Measurements from ENCODE around the gene BCKDK. TPM values are rescaled to one million over a fixed set of nuclear protein-coding genes. Genes with fewer than 3 reads are reported as not detected.

BCKDK gene
- total and polyA plus RNA-seq, 2 of the 13 experiments (the other 11 are each of a cell fraction or from before 2014, with no cell fraction given): 24.9 to 42.6 TPM

DNA sequence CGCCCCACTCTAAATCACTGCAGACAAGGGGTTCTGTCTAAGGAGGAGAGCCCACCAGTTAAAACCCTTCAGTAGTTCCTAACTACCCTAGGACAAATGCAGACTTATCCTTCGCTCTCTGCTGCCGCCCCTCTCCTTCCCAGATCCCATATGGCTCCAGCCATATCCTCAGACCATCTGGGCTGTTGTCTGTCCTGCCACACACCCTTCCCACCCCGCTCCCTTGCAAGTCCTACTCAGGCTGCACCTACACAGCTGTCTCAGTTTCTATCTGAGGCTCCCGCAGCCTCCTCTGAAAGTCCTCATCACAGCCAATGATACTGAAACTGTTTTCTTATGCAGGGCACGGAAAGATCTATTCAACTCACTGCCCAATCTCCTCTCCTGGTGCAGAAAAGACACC lies 720 bp upstream of the BCKDK start:
- H3K4me2 ChIP-seq (ENCODE audit: low read depth, low read length): peak overlapping the region; percentile 94
- H2AFZ ChIP-seq (ENCODE audit: low read length): peak overlapping the region; percentile 24
- H3K27ac ChIP-seq (ENCODE audit: extremely low read length, insufficient read depth, low read length): peak overlapping the region; percentile 41
- ChIA-PET CTCF (ENCODE audit: low intra/inter-chr PET ratio, low total read pairs) (no interaction called here), POLR2A (interaction anchor here (1.3 to 3.7 kb wide), 2 partner anchors 10 to 35 kb away, joined by 4 to 17 read pairs; partner anchors contain the start of gene KAT8)
- peaks cover 35% of the 10 kb centered on the region for H3K4me1 ChIP-seq (ENCODE audit: insufficient read depth, low read length)
- BruUV-seq (replicated peaks): no TSS peak
- DNase-seq (ENCODE audit: low spot score) (no peak), ATAC-seq (peak; percentile 19), FAIRE-seq (no peak)
- H3K36me3 ChIP-seq (replicated peaks in 1 of 2; ENCODE audit: control insufficient read depth in 1 of 2, insufficient read depth in 2 of 2, low read length in 2 of 2): peaks cover 18 to 30% of the 10 kb centered on the region in 2 experiments
- no peaks in the 10 kb centered on the region for H3K27me3 ChIP-seq (ENCODE audit: control insufficient read depth in 1 of 2, insufficient read depth in 2 of 2, low read length in 2 of 2)
- H3K79me2 ChIP-seq (ENCODE audit: insufficient read depth, low read length): peaks cover 12% of the 10 kb centered on the region
- H4K20me1 ChIP-seq (ENCODE audit: insufficient read depth, low read length): no peaks in the 10 kb centered on the region
- in situ Hi-C loops (cut with HindIII; ENCODE audit: extremely low pct_ligation_motif_present, low pct_unique_long_range_greater_than_20kb): no loop called here
- H3K9ac ChIP-seq (ENCODE audit: insufficient read depth, low read depth, low read length): peak overlapping the region; percentile 90
- no peaks in the 10 kb centered on the region for H3K9me3 ChIP-seq (ENCODE audit: low read length)
- 46% methylated on average over 6 of the region's 6 CpGs for WGBS (ENCODE audit: low lambda C conversion rate)
- H3K4me3 ChIP-seq (replicated peaks in 1 of 3; ENCODE audit: insufficient read depth in 1 of 3, low read depth in 2 of 3, low read length in 3 of 3): peak overlapping the region; percentile 87 to 100 (median 94)
- intact Hi-C loops (cut with micrococcal nuclease; ENCODE audit: unreplicated experiment): loop anchor here (5.0 kb wide), 1 partner anchor 50 kb away; no protein-coding TSS in a partner anchor
- no peak for TF ChIP-seq NRL (CRISPR knock-in tag; IDR thresholded peaks at IDR 0.05; ENCODE audit: borderline replicate concordance)
- TF ChIP-seq, protein P1, sequence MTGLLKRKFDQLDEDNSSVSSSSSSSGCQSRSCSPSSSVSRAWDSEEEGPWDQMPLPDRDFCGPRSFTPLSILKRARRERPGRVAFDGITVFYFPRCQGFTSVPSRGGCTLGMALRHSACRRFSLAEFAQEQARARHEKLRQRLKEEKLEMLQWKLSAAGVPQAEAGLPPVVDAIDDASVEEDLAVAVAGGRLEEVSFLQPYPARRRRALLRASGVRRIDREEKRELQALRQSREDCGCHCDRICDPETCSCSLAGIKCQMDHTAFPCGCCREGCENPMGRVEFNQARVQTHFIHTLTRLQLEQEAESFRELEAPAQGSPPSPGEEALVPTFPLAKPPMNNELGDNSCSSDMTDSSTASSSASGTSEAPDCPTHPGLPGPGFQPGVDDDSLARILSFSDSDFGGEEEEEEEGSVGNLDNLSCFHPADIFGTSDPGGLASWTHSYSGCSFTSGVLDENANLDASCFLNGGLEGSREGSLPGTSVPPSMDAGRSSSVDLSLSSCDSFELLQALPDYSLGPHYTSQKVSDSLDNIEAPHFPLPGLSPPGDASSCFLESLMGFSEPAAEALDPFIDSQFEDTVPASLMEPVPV (CRISPR knock-in tag; IDR thresholded peaks at IDR 0.05): no peak
- TF ChIP-seq, protein P2, sequence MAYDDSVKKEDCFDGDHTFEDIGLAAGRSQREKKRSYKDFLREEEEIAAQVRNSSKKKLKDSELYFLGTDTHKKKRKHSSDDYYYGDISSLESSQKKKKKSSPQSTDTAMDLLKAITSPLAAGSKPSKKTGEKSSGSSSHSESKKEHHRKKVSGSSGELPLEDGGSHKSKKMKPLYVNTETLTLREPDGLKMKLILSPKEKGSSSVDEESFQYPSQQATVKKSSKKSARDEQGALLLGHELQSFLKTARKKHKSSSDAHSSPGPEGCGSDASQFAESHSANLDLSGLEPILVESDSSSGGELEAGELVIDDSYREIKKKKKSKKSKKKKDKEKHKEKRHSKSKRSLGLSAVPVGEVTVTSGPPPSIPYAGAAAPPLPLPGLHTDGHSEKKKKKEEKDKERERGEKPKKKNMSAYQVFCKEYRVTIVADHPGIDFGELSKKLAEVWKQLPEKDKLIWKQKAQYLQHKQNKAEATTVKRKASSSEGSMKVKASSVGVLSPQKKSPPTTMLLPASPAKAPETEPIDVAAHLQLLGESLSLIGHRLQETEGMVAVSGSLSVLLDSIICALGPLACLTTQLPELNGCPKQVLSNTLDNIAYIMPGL (CRISPR knock-in tag; IDR thresholded peaks at IDR 0.05; ENCODE audit: borderline replicate concordance in 1 of 2, low read depth in 1 of 2): no peak
- TF ChIP-seq HNF4G (IDR thresholded peaks at IDR 0.05; ENCODE audit: borderline replicate concordance, low read depth, low read length): no peak
- no peak for TF ChIP-seq HNF4G (CRISPR knock-in tag; IDR thresholded peaks at IDR 0.05; ENCODE audit: borderline replicate concordance, low read depth)
- TF ChIP-seq ZNF230 (CRISPR knock-in tag; IDR thresholded peaks at IDR 0.05): peak; percentile 8; the same call in 1 of the 2 replicates
- no peak for TF ChIP-seq ZNF547 (CRISPR knock-in tag; IDR thresholded peaks at IDR 0.05)
- no peak for TF ChIP-seq ATRX (CRISPR knock-in tag; IDR thresholded peaks at IDR 0.05; ENCODE audit: borderline replicate concordance)
- TF ChIP-seq, protein P3, sequence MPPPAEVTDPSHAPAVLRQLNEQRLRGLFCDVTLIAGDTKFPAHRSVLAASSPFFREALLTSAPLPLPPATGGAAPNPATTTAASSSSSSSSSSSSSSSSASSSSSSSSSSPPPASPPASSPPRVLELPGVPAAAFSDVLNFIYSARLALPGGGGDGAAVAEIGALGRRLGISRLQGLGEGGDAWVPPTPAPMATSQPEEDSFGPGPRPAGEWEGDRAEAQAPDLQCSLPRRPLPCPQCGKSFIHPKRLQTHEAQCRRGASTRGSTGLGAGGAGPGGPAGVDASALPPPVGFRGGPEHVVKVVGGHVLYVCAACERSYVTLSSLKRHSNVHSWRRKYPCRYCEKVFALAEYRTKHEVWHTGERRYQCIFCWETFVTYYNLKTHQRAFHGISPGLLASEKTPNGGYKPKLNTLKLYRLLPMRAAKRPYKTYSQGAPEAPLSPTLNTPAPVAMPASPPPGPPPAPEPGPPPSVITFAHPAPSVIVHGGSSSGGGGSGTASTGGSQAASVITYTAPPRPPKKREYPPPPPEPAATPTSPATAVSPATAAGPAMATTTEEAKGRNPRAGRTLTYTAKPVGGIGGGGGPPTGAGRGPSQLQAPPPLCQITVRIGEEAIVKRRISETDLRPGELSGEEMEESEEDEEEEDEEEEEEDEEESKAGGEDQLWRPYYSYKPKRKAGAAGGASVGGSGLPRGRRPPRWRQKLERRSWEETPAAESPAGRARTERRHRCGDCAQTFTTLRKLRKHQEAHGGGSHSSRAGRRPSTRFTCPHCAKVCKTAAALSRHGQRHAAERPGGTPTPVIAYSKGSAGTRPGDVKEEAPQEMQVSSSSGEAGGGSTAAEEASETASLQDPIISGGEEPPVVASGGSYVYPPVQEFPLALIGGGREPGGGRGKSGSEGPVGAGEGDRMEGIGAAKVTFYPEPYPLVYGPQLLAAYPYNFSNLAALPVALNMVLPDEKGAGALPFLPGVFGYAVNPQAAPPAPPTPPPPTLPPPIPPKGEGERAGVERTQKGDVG (CRISPR knock-in tag; IDR thresholded peaks at IDR 0.05; ENCODE audit: borderline replicate concordance): no peak
- TF ChIP-seq TBX2 (CRISPR knock-in tag; IDR thresholded peaks at IDR 0.05; ENCODE audit: borderline replicate concordance): no peak
- TF ChIP-seq IKZF1 (IDR thresholded peaks at IDR 0.05): no peak
- TF ChIP-seq ZNF430 (CRISPR knock-in tag; IDR thresholded peaks at IDR 0.05): no peak
- TF ChIP-seq, protein P4, sequence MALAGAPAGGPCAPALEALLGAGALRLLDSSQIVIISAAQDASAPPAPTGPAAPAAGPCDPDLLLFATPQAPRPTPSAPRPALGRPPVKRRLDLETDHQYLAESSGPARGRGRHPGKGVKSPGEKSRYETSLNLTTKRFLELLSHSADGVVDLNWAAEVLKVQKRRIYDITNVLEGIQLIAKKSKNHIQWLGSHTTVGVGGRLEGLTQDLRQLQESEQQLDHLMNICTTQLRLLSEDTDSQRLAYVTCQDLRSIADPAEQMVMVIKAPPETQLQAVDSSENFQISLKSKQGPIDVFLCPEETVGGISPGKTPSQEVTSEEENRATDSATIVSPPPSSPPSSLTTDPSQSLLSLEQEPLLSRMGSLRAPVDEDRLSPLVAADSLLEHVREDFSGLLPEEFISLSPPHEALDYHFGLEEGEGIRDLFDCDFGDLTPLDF (CRISPR knock-in tag; IDR thresholded peaks at IDR 0.05): no peak
- TF ChIP-seq FOXJ3 (CRISPR knock-in tag; IDR thresholded peaks at IDR 0.05; ENCODE audit: borderline replicate concordance): no peak
